Adrenal gland (tissue), 12 donors: Measurements from ENCODE around the gene RGS6. TPM values are rescaled to one million over a fixed set of nuclear protein-coding genes. Genes with fewer than 3 reads are reported as not detected.

Experiments used
- DNase-seq, 7 donors: peaks; one replicate each; pipeline ENCODE4 v3.0.0-alpha.2; 2019 to 2020
- H3K27ac ChIP-seq, 5 donors: fragments of 200-600 bp; sonication (generic) in 4 of 5; 1 replicate in 3 of 5; 2 replicates in 2 of 5; pipeline versions ENCODE4 v1.5.1 to v1.8.0; 2016 to 2020; ENCODE audit warnings: mild to moderate bottlenecking in 1 of 5
- H3K27me3 ChIP-seq: fragments of 200-600 bp; 2 replicates; pipeline ENCODE4 v1.8.0; 2021
- H3K36me3 ChIP-seq, 2 donors: fragments of 200-600 bp; replicated peaks in 1 of 2; 1 replicate in 1 of 2; 2 replicates in 1 of 2; pipeline versions ENCODE4 v1.5.1 to v1.8.0; 2018 to 2022
- H3K4me1 ChIP-seq, 2 donors: fragments of 200-600 bp; replicated peaks in 1 of 2; 1 replicate in 1 of 2; 2 replicates in 1 of 2; pipeline versions ENCODE4 v1.5.1 to v1.8.0; 2018 to 2021
- H3K4me3 ChIP-seq, 4 donors: fragments of 200-600 bp; sonication (generic) in 3 of 4; one replicate each; pipeline ENCODE4 v1.5.1; 2016 to 2018
- H3K9me3 ChIP-seq, 3 donors: fragments of 200-600 bp; sonication (generic) in 1 of 3; replicated peaks in 1 of 3; 1 replicate in 2 of 3; 2 replicates in 1 of 3; pipeline versions ENCODE4 v1.5.1 to v1.8.0; 2016 to 2021
- POLR2A ChIP-seq, 2 donors: fragments of 450-650 bp; IDR thresholded peaks; one replicate each; pipeline ENCODE4 v1.6.1; 2017; ENCODE audit warnings: antibody characterized with exemption in 2 of 2, mild to moderate bottlenecking in 2 of 2, moderate library complexity in 1 of 2
- WGBS, 4 donors: extraction: QIAGEN DNeasy Blood & Tissue Kit in 2 of 4; methylation state at CpG; one replicate each; pipeline versions ENCODE4 v1.1.5 to v1.1.7; 2013 to 2017; 5-methylcytosine and 5-hydroxymethylcytosine counted together
- intact Hi-C, 2 donors: fragments of 100-400 bp; cut with DNase I; formaldehyde crosslinking; loops; one replicate each; pipeline versions ENCODE4 v1.14.1 to v1.15.0; 2022 to 2023
- polyA plus RNA-seq, 3 donors: library from polyadenylated mRNA; stranded (reverse); fragments of 200-250 nt in 2 of 3; fragments of 350-450 nt in 1 of 3; fragmentation: Illumina TruSeq in 1 of 3; extraction: RNeasy Lipid Tissue Mini Kit (QIAGEN cat#74804) in 1 of 3; gene quantifications; one replicate each; pipeline ENCODE4 v1.2.3, GENCODE V29; 2013 to 2014
- total RNA-seq, 9 donors: library from RNA; depleted of rRNA in 4 of 9; stranded (reverse); fragments of >200 nt in 4 of 9; fragments of 120-200 nt in 1 of 9; fragmentation: NEBNext Ultra II Directional in 1 of 9; extraction: Animal tissue kit (Norgen Biotek cat#: 25700) in 1 of 9; gene quantifications; one replicate each; pipeline versions ENCODE4 v1.1.0 to v1.2.4, GENCODE V29; 2013 to 2023
- TF ChIP-seq, protein P1 (sequence below), 6 experiments: fragments of 450-650 bp in 4 of 6; fragments of 200-600 bp in 2 of 6; sonication (generic) in 1 of 6; IDR thresholded peaks; 1 replicate in 5 of 6; 2 replicates in 1 of 6; pipeline versions ENCODE4 v1.5.1 to v1.8.0; 2016 to 2021; ENCODE audit warnings: antibody characterized with exemption in 6 of 6, mild to moderate bottlenecking in 2 of 6, moderate library complexity in 1 of 6
- donor health status: healthy with polysubstance abuse.
- donor health status: Bipolar disorder and iron deficiency.
- donor health status: DM: yes; HTN: yes; CAD: no.
- donor health status: DM: no; HTN: no; CAD: no.
- donor health status: DM: no; HTN: no; CAD: no.
- donor health status: DM: yes; HTN: yes; CAD: no.

The RGS6 gene
- total and polyA plus RNA-seq, 12 donors = 0.06 to 4.3 (median 0.41) TPM; not detected in 1

DNA sequence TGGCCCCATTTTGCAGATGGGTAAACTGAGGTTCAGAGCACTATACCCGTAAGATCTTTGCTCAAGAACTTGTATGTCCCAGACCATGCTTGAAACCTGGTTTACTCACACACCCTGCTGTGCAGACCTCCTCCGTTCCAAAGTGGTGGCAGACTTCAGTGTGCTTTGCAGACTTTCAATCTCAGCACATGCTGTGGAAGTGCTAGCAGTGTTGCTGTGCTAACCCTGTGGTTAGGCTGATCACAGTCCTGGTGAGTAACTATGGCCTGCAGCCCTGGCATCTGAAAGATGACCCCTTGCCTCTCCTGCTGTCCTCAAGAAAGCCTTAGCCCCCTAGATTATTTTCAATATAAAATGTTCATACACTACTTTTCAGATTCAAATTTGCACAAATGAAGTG lies 511.0 kb downstream of the RGS6 start:
- DNase-seq = no peak
- no peak overlapping the region for H3K4me3 ChIP-seq
- intact Hi-C loops = no loop called here
- no peaks in the 10 kb centered on the region for H3K9me3 ChIP-seq
- no peak overlapping the region for H3K27ac ChIP-seq
- no peaks in the 10 kb centered on the region for H3K36me3 ChIP-seq
- TF ChIP-seq, protein P1, sequence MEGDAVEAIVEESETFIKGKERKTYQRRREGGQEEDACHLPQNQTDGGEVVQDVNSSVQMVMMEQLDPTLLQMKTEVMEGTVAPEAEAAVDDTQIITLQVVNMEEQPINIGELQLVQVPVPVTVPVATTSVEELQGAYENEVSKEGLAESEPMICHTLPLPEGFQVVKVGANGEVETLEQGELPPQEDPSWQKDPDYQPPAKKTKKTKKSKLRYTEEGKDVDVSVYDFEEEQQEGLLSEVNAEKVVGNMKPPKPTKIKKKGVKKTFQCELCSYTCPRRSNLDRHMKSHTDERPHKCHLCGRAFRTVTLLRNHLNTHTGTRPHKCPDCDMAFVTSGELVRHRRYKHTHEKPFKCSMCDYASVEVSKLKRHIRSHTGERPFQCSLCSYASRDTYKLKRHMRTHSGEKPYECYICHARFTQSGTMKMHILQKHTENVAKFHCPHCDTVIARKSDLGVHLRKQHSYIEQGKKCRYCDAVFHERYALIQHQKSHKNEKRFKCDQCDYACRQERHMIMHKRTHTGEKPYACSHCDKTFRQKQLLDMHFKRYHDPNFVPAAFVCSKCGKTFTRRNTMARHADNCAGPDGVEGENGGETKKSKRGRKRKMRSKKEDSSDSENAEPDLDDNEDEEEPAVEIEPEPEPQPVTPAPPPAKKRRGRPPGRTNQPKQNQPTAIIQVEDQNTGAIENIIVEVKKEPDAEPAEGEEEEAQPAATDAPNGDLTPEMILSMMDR (IDR thresholded peaks at IDR 0.05) = no peak
- TF ChIP-seq POLR2A (IDR thresholded peaks at IDR 0.05) = no peak
- no peaks in the 10 kb centered on the region for H3K4me1 ChIP-seq
- no peaks in the 10 kb centered on the region for H3K27me3 ChIP-seq
- 84 to 93% (median 92%) methylated on average over 2 of the region's 2 CpGs for WGBS, 4 donors

DNA sequence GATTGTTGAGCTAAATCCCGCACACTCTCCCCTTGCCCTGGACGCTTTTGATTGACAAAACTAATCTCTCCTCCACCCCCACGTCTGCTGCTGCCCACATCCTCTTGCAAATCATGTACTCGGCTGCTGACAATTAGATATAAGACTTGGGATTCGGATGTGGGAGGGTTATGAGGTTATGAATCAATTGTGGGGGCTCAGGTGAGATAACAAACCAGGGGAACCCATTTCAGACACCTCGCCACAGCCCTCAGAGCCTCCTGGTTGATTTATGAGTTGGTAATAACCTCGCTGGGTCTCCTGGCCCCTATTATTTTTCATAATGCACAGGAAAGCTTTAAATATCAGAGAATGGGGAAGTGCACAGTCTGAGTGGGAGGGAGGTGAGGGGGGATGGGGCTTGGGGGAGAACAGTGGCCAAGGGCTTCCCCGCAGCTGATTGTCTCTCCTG lies 511.8 kb downstream of the RGS6 start:
- Histone ChIP-seq H3K36me3 (no peaks in the 10 kb centered on the region), H3K27me3 (no peaks in the 10 kb centered on the region), H3K9me3 (no peaks in the 10 kb centered on the region), H3K4me3 (no peak overlapping the region), H3K4me1 (no peaks in the 10 kb centered on the region), H3K27ac (no peak overlapping the region)
- intact Hi-C loops = no loop called here
- no peak for TF ChIP-seq POLR2A (IDR thresholded peaks at IDR 0.05)
- TF ChIP-seq, protein P1 (IDR thresholded peaks at IDR 0.05) = no peak
- WGBS, 4 donors = 69 to 74% (median 71%) methylated on average over 8 of the region's 8 CpGs
- no peak for DNase-seq

DNA sequence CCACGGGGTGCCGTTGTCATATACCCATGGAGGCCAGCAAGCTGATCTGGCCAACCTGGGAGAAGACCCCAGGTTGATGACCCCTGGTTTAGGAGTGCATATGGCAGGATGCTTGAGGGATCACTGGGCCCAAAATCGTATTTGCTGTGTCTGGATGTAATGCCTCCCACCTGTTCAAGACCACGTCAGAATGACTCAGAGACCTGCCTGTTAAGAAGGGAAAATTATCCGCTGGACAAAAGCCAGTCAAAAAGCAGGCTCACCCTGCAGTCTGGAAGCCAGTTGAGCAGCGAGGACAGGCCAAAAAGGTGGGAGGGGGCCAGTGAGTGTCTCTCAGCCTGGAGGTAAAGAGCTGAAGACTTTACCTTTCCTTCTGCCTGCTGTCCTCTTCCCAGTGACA lies 512.5 kb downstream of the RGS6 start:
- no peak for TF ChIP-seq POLR2A (IDR thresholded peaks at IDR 0.05)
- TF ChIP-seq, protein P1 (IDR thresholded peaks at IDR 0.05) = no peak
- H3K36me3 ChIP-seq = no peaks in the 10 kb centered on the region
- no peaks in the 10 kb centered on the region for H3K9me3 ChIP-seq
- no peaks in the 10 kb centered on the region for H3K27me3 ChIP-seq
- intact Hi-C loops = no loop called here
- H3K4me3 ChIP-seq = no peak overlapping the region
- no peak overlapping the region for H3K27ac ChIP-seq
- WGBS, 4 donors = 86 to 91% (median 89%) methylated on average over 6 of the region's 6 CpGs
- no peaks in the 10 kb centered on the region for H3K4me1 ChIP-seq
- no peak for DNase-seq

DNA sequence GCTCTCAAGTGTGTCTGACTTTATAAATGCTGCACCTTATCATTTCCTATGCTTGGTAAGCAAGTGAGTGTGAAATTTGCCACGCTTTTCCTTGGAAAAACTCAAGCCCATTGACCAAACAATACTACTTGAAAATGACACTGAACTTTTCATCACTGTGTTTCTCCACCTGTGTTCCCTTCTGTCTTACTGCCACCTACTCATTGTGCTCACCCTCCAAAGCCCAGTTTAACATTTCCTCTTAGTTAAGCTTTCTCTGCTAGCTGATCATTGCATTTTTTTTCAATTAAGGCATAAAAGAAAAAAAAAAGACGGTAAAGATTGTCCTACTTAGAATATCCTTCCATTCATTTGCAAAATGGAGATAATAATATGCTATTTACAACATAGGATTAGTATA lies 516.0 kb downstream of the RGS6 start:
- no peak for TF ChIP-seq POLR2A (IDR thresholded peaks at IDR 0.05)
- TF ChIP-seq, protein P1 (IDR thresholded peaks at IDR 0.05) = no peak
- Histone ChIP-seq H3K36me3 (no peaks in the 10 kb centered on the region), H3K4me1 (no peaks in the 10 kb centered on the region), H3K9me3 (no peaks in the 10 kb centered on the region), H3K27me3 (no peaks in the 10 kb centered on the region), H3K27ac (no peak overlapping the region), H3K4me3 (no peak overlapping the region)
- WGBS, 4 donors = 86 to 94% (median 91%) methylated on average over 2 of the region's 2 CpGs
- no peak for DNase-seq
- intact Hi-C loops = no loop called here
